Lower leg skin (tissue), 3 donors: Measurements from ENCODE around the gene NFKBIE.

ENCODE experiments used
- POLR2A ChIP-seq, 2 donors: fragments of 450-650 bp; IDR thresholded peaks; one replicate each; pipeline ENCODE4 v1.6.1; 2016 to 2017; ENCODE audit warnings: antibody characterized with exemption in 2 of 2, mild to moderate bottlenecking in 1 of 2, moderate library complexity in 1 of 2
- TF ChIP-seq, protein P1 (sequence below), 3 donors: fragments of 450-650 bp; IDR thresholded peaks; one replicate each; pipeline ENCODE4 v1.5.1; 2016; ENCODE audit warnings: antibody characterized with exemption in 3 of 3, mild to moderate bottlenecking in 3 of 3, moderate library complexity in 2 of 3

DNA sequence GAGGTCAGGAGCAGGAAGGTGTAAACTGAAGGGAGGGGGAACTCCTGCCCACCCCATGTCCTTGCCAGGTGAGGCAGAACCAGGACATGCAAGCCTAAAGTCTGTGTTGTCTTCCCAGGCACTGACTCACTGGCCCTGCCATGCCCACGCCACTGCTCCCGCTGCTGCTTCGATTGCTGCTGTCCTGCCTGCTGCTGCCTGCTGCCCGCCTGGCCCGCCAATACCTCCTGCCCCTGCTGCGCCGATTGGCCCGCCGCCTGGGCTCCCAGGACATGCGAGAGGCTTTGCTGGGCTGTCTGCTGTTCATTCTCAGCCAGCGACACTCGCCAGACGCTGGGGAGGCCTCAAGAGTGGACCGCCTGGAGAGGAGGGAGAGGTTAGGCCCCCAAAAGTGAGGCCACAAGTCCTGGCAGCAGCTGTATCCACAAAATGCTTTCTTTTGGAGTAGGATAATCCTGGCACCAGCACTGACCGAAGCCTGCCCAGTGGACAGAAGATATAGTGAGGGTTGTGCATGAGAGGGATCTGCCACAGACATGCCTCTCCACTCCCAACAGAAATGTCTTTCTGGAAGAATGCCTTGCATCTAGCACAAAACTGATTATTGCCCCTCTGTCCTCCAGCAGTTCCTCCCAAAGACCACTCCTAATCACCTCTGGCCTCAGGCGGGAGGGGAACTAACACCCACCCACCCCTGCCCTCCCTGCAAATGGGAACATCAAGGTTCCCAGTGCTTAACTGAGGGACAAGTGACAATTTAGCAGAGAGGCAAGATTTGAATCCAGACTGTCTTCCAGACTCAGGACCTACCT, 47.8 kb downstream of the NFKBIE start:
- TF ChIP-seq, protein P1, sequence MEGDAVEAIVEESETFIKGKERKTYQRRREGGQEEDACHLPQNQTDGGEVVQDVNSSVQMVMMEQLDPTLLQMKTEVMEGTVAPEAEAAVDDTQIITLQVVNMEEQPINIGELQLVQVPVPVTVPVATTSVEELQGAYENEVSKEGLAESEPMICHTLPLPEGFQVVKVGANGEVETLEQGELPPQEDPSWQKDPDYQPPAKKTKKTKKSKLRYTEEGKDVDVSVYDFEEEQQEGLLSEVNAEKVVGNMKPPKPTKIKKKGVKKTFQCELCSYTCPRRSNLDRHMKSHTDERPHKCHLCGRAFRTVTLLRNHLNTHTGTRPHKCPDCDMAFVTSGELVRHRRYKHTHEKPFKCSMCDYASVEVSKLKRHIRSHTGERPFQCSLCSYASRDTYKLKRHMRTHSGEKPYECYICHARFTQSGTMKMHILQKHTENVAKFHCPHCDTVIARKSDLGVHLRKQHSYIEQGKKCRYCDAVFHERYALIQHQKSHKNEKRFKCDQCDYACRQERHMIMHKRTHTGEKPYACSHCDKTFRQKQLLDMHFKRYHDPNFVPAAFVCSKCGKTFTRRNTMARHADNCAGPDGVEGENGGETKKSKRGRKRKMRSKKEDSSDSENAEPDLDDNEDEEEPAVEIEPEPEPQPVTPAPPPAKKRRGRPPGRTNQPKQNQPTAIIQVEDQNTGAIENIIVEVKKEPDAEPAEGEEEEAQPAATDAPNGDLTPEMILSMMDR (IDR thresholded peaks at IDR 0.05): no peak
- TF ChIP-seq POLR2A (IDR thresholded peaks at IDR 0.05): no peak
